Globus pallidus (tissue), 1 donor: ENCODE data around the gene ADSS2.
"Not testable (repeated sequence)": the region's sequence is repeated elsewhere in the genome, so short reads cannot be mapped to it uniquely, and the experiment has no call there.

ENCODE experiments used
- DNase-seq: peaks from one replicate; pipeline ENCODE4 v3.0.0-alpha.2; 2015; ENCODE audit warnings: low spot score

The ADSS2 gene

DNA sequence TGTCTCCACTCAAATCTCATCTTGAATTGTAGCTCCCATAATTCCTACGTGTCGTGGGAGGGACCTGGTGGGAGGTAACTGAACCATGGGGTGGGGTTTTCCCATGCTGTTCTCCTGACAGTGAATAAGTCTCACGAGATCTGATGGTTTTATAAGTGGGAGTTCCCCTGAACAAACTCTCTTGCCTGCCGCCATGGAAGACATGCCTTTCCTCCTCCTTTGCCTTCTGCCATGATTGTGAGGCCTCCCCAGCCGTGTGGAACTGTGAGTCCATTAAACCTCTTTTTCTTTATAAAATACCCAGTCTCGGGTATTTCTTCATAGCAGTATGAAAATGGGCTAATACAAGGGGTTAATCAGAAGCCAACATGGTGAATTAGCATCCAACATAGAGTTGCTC, 86.4 kb downstream of the ADSS2 start:
- DNase-seq = not testable (repeated sequence)

DNA sequence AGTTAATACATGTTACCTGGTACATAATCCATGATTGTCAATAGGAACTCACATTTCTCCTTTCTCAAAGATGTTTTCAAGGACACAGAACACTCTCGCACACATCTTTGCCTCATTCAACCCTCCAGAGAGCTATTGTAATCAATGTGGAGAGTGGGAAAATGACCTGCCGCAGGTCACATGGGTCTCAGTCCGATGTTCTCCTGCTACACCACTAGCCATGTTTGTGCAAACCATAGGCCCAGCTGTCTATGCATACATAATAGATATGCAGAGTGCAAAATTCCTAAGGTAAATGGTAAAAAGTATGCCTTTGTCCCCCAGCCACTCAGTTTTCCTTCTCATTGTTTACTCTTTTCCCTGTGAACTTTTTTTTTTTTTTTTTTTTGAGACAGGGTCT, 89.2 kb downstream of the ADSS2 start:
- DNase-seq = no peak

DNA sequence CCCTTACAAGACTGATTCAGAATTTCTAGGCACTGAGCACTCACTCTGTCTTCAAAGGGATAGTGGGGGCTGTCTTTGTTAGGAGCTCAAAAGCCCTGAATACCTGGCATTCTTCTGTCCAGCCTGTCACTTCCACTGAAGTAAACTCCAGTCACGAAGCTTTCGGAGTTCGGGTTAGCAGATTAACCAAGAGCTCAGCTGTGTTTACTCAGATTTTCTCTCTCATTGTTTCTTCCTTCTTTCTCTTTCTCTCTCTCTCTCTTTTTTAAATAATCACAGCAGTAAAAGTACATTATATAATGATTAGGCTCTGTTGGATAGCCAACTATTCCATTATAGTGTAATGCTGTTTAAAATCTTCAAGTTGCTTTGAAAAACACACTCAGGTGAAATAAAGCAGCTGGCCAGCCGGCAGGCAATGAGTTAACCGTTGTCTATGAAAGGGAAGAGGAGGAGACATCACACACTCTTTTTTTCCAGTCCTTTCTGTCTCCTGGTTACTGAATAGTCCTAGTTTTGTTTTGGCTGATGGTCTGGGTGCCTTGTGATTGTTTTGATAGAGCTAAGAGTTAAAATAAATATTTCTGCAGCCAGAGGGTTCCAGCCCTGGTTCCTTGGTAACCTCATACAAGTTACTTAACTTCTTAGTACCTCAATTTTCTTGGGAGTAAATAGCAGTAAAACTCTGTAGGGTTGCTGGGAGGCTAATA, 89.8 kb downstream of the ADSS2 start:
- peak; percentile 22 for DNase-seq
